ENCODE results near the gene PLCD1.
"Not testable (repeated sequence)": the region's sequence is repeated elsewhere in the genome, so short reads cannot be mapped to it uniquely, and the experiment has no call there.

Gene PLCD1

DNA sequence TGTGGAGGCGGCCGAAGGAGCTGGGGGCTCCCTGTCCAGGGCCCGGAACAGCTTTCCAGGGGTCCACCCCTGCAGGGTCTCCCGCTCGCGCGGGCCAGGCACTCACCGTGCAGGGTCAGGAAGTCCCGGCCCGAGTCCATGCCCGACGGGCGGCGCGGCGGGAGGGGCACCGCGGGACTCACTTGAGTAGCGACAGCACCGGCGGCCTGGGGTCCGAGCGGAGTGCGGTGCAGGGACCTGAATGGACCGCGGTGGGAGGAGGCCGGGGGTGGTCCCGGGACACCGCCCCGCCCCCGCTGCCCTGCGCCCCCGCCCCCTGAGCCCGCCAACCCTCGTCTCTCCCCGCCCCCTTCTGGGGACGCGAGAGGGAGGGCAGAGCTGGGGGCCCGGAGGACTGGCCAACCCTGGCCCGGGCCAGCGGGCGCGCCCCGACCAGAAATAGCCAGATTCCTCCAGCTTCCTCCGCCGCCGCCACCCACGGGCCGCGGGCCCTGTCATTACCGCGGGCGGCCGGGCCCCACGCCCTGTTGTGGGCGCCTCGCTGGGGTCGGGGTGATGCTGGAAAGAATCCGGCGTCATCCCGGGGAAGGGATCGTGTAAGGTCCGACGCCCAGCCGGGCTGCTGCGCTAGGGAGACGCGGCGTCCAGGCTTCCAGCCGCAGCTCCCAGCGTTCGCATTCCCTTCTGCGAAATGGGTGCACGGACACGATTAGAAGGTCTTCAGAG is at the start of gene PLCD1:
PLCD1 (minus strand) TSS at position 243 of the 726 bp plus-strand sequence; CDS start at position 140, 103 bp downstream.
- peak; percentile 91 for DNase-seq

DNA sequence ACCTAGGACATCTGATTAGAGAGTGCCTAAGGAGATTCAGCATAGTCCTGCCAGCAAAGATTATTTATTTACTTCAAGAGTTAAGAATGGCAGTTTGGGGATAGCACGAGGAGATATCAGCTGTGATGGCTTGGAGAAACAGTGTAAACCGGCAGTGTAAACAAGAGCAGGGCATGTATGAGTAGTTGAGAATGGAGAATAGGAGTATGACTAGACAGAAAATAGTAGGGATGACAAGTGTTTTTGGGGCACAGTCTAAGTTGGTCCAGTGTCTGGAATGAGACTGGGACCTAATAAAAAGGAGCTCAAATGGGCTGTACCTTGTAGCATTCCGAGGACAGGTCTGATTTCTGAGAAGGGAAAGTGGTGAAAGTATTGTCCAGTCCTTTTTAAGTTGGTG is 47.6 kb upstream of the PLCD1 start:
- not testable (repeated sequence) for DNase-seq

DNA sequence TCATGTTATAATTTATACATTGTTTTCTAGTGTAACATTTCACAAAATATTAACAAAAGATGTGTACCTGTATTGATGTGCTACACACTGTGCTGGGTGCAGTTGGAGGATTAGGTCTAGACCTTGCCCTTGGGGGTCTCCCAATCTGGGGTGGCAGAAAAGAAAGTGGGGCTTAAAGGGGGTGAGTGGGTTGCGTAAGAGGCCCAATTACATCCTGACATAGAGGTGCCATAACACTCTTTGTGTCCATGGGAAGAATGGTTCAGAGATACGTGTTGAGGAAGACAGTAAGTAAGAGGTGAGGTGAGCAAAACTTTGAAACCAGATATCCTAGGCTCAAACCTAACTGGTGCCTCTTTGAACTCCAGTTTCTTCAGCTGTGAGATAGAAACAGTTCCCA is 40.6 kb upstream of the PLCD1 start:
- DNase-seq = no peak

DNA sequence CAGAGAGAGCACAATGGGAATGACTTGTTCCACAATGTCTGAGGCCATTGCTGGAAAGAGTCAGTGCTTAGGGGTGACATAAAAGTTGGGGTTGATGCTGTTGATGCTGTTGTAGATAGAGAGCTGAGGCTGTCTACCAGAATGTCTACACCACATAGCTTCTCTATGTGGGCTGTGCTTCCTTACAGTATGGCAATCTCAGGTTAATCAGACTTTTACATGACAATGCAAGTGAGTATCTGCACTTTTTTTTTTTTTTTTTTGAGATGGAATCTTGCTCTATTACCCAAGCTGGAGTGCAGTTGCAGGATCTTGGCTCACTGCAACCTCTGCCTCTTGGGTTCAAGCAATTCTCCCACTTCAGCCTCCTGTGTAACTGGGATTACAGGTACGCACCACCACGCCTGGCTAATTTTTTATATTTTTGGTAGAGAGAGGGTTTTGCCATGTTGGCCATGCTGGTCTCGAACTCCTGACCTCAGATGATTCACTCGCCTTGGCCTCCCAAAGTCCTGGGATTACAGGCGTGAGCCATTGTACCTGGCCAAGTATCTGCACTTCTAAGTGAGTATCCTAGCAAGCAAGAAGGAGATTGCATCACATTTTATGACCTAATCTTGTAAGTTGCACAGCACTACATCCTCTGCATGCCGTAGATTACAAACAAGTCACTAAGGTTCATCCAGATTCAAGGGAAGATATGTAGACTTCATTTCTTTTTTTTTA is 38.2 kb upstream of the PLCD1 start:
- DNase-seq = no peak

DNA sequence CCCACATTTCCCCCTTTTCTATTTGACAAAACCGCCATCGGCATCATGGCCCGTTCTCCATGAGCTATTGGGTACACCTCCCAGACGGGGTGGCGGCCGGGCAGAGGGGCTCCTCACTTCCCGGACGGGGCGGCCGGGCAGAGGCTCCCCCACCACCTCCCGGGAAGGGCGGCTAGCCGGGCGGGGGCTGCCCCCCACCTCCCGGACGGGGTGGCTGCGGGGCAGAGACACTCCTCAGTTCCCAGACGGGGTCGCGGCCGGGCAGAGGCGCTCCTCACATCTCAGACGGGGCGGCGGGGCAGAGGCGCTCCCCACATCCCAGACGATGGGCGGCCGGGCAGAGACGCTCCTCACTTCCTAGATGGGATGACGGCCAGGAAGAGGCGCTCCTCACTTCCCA is 35.0 kb upstream of the PLCD1 start:
- DNase-seq = not testable (repeated sequence)

DNA sequence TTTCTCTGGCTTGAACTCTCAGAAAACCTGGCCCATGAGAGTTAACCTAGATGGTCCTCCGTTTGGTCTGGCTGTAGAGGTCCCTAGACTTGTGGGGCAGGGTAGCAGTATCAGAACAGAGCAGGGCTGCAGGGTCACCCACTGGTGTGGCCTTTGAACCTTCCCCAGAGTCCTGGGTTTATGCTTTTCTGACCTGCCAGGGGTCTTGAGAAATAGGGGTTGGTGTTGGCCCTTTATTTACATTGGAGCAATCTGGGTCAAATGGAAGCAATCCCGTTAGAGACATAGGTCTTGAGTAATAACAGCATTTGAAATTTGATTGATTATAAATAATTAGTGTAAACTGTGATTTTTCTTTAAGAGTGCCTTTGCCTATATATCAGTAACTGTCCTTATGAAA is 33.4 kb upstream of the PLCD1 start:
- DNase-seq = no peak

DNA sequence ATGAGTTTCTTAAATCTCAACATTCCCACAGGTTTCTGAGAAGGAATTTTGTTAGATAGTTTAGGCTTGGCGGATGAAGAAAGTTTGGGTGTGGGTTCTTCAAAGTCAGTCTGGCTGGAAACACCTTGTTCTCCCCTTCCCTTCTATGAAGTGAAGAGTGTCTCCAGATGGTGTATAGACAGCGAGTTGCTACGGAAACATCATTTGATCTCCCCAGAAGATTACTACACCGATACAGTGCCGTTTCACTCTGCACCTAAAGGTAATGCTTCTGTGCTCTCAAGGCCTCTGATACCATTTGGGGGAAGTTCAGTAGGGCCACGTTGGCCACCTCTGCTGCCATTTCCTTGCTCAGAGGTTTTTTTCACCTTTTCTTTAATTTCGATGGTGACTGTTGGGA is 30.1 kb upstream of the PLCD1 start:
- DNase-seq = no peak

DNA sequence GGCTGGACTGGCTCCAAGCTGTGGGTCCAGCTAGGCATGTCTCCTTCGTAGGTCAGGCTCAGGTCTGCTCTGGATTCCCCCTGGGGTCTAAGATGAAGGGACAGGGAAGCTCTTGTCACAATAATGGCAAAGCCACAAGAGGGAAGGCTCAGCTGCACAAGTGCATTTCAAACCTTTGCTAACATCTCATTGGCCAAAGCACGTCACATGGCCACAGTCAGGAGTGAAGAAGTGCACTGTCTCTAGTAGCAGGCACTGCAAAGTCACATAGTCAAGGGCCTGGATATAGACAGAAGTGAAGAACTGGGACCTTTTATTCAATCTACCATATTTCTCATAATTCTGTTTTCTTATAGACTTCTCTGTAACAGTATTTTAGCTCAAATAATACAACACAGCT is 29.7 kb upstream of the PLCD1 start:
- DNase-seq = no peak

DNA sequence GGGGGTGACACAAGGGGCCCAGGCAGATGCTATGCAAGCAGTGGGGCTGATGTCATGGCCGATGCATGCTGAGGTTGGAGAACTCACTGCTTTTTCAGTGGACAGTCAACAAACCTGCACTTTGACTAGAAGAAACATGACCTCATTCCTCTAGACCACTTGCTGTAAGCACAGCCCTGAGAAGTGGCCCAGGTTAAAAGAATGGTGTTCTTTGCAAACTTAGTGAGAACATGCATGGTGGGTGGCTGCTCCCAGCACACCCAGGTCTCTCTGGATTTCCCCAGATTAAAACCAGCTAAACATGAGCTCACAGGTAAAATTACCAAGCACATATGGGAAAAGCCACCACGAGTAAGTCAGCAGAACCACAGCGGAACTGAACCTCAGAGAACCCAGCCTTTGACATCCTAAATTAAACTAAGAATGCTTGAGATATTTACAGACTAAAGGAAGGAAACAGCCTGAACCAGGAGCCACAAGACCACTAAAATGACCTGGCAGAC is 25.1 kb upstream of the PLCD1 start:
- DNase-seq = no peak

DNA sequence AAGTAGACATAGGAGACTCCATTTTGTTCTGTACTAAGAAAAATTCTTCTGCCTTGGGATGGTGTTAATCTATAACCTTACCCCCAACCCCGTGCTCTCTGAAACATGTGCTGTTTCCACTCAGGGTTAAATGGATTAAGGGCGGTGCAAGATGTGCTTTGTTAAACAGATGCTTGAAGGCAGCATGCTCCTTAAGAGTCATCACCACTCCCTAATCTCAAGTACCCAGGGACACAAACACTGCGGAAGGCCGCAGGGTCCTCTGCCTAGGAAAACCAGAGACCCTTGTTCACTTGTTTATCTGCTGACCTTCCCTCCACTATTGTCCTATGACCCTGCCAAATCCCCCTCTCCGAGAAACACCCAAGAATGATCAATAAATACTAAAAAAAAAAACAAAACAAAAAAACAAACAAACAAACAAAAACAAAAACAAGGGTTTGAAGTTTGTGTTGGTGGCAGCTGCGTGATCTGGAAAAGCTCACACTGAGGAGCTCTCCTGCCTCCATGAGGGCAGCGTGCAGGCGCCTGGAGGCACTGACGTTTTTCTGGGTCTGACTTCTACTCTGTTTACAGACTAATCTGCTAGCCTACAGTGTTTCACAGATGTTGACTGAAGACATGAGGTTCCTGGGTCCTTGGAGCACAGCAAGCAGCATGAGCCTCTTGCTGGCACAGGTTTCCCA is 24.5 kb upstream of the PLCD1 start:
- not testable (repeated sequence) for DNase-seq

DNA sequence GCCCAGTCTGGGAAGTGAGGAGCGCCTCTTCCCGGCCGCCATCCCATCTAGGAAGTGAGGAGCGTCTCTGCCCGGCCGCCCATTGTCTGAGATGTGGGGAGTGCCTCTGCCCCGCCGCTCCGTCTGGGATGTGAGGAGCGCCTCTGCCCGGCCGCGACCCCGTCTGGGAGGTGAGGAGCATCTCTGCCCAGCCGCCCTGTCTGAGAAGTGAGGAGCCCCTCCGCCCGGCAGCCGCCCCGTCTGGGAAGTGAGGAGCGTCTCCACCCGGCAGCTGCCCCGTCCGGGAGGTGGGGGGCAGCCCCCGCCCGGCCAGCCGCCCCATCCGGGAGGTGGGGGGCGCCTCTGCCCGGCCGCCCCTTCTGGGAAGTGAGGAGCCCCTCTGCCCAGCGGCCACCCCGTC is 23.8 kb upstream of the PLCD1 start:
- DNase-seq = not testable (repeated sequence)

DNA sequence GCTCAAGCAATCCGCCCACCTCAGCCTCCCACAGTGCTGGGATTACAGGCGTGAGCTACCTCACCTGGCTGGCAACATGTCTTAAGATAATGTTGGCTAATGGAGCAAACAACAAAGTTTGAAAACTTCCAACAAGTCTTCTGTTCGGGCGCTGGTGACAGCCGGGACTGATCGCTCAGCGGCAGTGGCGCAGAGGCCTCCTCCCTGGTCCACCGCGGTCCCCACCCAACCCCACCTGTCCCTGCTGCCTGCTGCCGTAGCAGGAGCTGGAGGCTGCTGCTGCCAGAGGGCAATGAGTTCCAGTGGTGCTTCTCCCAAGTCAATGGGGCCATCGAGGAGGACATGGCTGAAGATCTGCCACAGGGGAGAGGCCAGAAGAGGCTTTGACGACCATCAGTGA is 21.7 kb upstream of the PLCD1 start:
- no peak for DNase-seq

DNA sequence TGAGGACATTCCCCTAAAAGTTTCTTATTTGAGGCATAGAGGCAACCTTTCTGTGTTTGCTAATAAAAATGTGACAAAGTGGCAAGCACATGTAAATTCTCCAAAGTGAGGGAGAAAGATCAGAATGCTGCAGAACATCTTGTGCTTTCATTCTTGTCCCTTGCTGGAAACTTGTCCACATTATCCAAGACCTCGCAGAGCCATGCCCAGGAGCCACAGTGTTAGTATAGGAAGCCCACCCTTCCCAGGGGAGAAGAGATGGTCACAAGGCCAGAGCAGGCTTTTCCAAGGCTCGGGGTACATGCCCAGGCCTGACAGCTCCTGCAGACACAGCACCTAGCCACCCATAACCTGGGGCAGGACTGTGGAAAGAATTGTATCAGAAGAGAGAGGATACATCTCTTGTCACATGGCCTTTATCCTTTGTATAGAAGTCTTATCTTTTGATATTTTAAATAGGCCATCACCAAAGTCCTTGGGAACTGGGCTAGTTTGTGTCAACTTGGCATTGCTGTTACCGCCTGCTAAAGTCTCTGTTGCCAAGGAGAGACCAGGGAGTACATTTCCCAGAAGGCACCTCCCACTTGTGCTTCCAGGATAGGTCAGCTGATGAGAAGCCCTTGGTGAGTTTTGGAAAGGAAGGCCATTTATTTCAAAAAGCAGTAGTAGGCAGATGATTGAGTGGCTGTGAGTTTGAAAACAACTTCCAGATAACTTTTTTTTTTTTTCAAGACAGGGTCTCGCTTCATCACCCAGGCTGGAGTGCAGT is 20.1 kb upstream of the PLCD1 start:
- DNase-seq = no peak

DNA sequence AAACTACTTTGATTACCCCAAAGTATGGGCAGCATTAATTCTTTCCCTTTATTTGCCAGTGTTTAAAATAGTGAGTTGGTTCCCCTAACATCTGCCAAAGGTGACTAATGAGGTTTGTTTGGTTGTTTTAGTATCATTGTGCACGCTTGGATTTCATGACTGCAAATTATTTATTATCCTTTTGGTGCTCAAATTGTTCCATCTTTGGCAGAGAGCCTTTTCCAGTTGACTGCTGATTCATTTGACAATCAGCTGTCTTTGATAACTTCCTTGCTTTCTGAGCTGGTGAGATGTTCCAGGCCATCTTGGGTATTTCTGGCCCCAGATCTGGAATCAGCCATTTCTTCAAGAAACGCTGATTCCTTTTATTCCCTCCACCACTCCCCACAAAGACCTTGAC is 18.5 kb upstream of the PLCD1 start:
- no peak for DNase-seq

DNA sequence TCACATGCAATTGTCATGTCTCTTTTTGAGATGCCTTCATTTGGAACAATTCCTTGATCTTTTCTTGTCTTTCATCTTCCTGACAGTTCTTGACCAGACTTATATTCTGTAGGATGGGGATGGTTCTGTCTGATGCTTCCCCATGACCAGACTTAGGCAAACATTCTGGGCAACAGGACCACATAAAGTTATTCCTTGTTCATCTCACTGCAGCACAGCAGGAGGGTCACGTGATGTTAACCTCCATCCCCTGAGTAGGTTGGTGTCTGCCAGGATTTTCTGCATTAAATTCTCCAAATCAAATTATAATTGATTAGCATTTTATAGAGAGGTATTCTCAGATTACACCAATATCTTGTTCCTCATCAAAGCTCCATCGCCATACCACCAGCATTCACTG is 17.4 kb upstream of the PLCD1 start:
- DNase-seq = no peak

DNA sequence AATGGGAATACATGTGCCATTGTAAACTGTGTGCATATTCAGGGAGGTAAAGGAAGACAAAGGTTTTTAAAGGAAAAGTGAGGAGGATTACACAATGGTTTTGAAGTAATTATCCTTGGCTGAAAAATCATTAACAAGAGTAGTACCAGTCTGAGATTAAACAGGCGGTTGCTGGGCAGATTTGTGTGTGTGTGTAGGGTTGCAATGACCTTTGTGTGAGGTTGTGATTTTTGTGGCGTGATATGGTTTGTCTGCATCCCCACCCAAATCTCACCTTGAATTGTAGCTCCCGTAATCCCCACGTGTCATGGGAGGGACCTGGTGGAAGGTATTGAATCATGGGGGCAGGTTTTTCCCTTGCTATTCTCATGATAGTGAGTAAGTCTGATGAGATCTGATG is 16.6 kb upstream of the PLCD1 start:
- no peak for DNase-seq

DNA sequence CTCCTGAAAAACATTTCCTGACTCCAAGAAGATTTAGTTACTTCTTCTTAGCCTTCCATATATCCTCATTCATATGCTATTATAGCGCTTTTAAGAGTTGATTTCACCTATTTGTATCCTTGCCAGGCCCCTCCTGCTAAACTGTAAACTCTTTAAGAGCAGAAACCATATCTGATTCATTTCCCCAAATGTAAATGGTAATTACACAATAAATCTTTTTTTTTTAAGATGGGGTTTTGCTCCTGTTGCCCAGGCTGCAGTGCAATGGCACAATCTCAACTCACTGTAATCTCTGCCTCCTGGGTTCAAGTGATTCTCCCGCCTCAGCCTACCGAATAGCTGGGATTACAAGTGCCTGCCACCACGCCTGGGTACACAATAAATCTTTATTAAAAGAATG is 14.0 kb upstream of the PLCD1 start:
- DNase-seq = no peak

DNA sequence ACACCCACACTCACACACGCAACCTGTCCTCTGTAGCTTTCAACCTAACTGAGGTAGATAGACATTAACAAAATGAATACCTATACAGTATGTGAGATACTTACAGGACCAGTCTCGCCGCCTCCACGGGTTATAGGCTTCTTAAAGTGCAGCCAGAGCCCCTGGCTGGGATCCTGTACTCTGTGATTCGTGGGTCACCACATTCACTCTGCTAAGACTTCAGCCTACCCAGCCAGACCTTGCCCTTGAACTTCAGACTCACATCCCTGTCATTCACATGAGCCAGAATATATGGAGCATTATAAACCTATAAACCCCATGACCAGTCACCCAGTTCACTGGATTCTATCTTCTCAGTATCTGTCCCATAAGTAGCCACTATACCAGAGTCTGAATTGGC is 11.0 kb upstream of the PLCD1 start:
- no peak for DNase-seq

DNA sequence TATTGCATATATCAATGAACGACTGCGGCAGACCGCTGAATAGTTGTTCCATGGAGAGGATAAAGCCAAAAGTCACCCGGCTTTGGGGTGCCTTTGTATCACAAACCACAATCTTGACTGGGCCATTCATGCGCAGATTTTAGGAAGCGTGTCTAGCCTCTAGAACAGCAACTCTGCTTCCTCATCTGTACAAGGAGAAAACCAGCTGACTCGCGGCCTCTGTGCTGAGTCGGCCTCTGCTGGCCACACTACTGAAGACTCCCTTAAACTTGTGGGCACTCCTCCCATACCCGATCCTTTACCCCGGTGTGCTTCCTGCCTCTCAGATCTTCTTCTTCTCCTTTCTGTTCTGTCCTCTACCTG is 10.4 kb upstream of the PLCD1 start:
- no peak for DNase-seq

DNA sequence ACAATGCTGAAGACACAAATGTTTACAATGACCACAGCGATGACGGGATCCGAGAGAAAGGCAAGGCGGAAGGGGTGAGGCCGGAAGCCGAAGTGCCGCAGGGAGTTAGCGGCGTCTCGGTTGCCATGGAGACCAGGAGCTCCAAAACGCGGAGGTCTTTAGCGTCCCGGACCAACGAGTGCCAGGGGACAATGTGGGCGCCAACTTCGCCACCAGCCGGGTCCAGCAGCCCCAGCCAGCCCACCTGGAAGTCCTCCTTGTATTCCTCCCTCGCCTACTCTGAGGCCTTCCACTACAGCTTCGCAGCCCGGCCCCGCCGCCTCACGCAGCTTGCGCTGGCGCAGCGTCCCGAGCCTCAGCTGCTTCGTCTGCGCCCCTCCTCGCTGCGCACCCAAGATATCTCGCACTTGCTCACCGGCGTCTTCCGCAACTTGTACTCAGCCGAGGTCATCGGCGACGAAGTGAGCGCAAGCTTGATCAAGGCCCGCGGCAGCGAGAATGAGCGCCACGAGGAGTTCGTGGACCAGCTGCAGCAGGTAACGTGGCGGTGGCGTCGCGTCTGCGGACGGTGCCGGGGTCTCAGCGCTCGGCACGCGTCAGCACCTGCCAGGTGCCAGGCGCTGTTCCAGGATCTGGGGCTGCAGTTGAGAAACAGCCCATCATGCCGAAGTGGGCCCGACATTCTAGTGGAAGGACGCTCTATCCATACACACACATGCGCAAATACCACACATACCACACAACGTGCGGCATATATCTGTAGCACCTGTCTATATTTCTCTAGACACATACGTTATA is 9.9 kb upstream of the PLCD1 start, which contains the start of gene DLEC1:
DLEC1 (plus strand) TSS at position 108 of the 798 bp plus-strand sequence; CDS start at position 126, 18 bp downstream.
- DNase-seq = peak; percentile 3

DNA sequence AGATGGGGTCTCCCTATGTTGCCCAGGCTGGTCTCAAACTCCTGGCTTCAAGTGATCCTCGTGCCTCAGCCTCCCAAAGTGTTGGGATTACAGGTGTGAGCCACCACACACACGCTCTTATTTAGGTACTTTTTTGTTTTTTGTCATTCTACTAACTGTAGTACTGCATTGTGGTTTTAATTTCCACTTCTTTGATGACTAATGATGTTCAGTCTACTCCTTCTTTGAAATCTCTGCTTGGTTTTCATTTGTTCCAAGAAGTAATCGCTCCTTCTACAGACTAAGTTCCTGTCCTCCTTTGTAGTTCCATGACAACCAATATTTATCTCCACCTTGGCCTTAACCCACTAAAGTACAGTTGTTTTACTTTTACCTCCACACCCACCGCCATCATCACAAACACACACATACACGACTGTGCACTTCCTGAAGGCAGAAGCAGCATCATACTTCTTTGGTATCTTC is 9.0 kb upstream of the PLCD1 start:
- DNase-seq = peak; percentile 2

DNA sequence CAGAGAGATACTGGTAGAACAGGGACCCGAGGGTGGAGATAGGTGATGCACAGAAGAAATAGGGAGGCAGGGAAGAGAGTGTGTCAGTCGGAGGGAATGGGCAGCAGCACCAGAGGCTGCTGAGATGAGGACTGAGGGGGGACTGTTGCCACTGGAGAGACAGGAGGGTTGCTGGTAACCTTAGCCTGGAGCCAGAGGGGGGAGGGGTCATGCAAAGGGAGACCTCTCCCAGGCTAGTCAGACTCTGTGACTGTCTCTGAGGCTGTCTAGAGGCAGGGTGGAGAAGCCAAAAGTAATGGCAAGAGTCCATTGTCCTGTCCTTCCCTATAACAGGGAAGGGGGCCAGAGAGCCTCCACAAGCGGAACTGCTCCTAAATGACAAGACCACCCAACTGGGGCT is 7.5 kb upstream of the PLCD1 start:
- no peak for DNase-seq

All from 8988T (cell line).